HEK293 (cell line): Measurements from ENCODE around the gene GUCA1C.

Source experiments
- SP2 ChIP-seq: fragments of 450-650 bp; formaldehyde crosslinking; IDR thresholded peaks from 2 replicates; pipeline ENCODE4 v1.5.1; 2016; ENCODE audit warnings: missing biosample characterization, missing genetic modification characterization
- ZNF202 ChIP-seq: fragments of 450-650 bp; formaldehyde crosslinking; IDR thresholded peaks from 2 replicates; pipeline ENCODE4 v1.5.1; 2016; ENCODE audit warnings: missing biosample characterization, missing genetic modification characterization, borderline replicate concordance
- ZNF24 ChIP-seq: fragments of 450-650 bp; formaldehyde crosslinking; IDR thresholded peaks from 2 replicates; pipeline ENCODE4 v1.5.1; 2016; ENCODE audit warnings: missing biosample characterization, missing genetic modification characterization
- ZNF354C ChIP-seq: fragments of 450-650 bp; formaldehyde crosslinking; IDR thresholded peaks from 2 replicates; pipeline ENCODE4 v1.5.1; 2016; ENCODE audit warnings: missing biosample characterization, missing genetic modification characterization, low read depth, borderline replicate concordance
- ZNF530 ChIP-seq: fragments of 450-650 bp; formaldehyde crosslinking; IDR thresholded peaks from 2 replicates; pipeline ENCODE4 v1.5.1; 2016; ENCODE audit warnings: low read depth, missing biosample characterization, missing genetic modification characterization
- ZNF548 ChIP-seq: fragments of 450-650 bp; formaldehyde crosslinking; IDR thresholded peaks from 2 replicates; pipeline ENCODE4 v1.5.1; 2016; ENCODE audit warnings: missing biosample characterization, missing genetic modification characterization
- ZNF629 ChIP-seq: fragments of 450-650 bp; formaldehyde crosslinking; IDR thresholded peaks from 2 replicates; pipeline ENCODE4 v1.5.1; 2017; ENCODE audit warnings: missing biosample characterization, missing genetic modification characterization
- ZNF660 ChIP-seq: fragments of 450-650 bp; IDR thresholded peaks from 2 replicates; pipeline ENCODE4 v1.5.1; 2018; ENCODE audit warnings: missing biosample characterization, mild to moderate bottlenecking, missing genetic modification characterization
- ZNF777 ChIP-seq: fragments of 450-650 bp; formaldehyde crosslinking; IDR thresholded peaks from 2 replicates; pipeline ENCODE4 v1.5.1; 2017; ENCODE audit warnings: missing biosample characterization, missing genetic modification characterization, borderline replicate concordance
- TF ChIP-seq, protein P1 (sequence below): fragments of 450-650 bp; formaldehyde crosslinking; IDR thresholded peaks from 2 replicates; pipeline ENCODE4 v1.5.1; 2016; ENCODE audit warnings: missing biosample characterization, missing genetic modification characterization
- TF ChIP-seq, protein P2 (sequence below): fragments of 450-650 bp; formaldehyde crosslinking; IDR thresholded peaks from 2 replicates; pipeline ENCODE4 v1.5.1; 2016; ENCODE audit warnings: missing biosample characterization, missing genetic modification characterization
- TF ChIP-seq, protein P3 (sequence below): fragments of 450-650 bp; formaldehyde crosslinking; IDR thresholded peaks from 2 replicates; pipeline ENCODE4 v1.5.1; 2016; ENCODE audit warnings: missing biosample characterization, missing genetic modification characterization
- TF ChIP-seq, protein P4 (sequence below): fragments of 450-650 bp; formaldehyde crosslinking; IDR thresholded peaks from 2 replicates; pipeline ENCODE4 v1.5.0; 2017; ENCODE audit warnings: missing biosample characterization, missing genetic modification characterization, borderline replicate concordance
- TF ChIP-seq, protein P5 (sequence below): fragments of 450-650 bp; formaldehyde crosslinking; conservative IDR thresholded peaks from 2 replicates; pipeline ENCODE4 v1.5.1; 2016; ENCODE audit warnings: low read depth, missing biosample characterization, missing genetic modification characterization

DNA sequence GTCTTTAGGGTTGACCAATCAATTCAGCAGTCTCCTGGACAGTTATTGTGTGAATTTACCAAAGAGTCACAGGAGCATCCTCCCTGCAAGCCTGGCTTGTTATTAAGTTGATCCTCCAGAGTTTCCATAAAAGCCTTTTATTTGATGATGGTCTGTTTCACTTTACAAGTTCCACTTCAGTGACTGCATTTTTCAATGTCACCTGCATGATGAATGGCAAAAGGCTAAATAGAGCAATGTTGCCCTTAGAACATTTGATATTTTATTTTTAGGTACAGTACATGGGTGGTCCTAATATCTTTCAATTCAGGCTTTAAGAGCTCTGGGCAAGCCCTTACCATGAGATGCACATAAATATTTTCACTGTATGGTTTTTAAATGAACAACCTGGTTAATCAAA lies 22.6 kb downstream of the GUCA1C start:
- TF ChIP-seq, protein P1, sequence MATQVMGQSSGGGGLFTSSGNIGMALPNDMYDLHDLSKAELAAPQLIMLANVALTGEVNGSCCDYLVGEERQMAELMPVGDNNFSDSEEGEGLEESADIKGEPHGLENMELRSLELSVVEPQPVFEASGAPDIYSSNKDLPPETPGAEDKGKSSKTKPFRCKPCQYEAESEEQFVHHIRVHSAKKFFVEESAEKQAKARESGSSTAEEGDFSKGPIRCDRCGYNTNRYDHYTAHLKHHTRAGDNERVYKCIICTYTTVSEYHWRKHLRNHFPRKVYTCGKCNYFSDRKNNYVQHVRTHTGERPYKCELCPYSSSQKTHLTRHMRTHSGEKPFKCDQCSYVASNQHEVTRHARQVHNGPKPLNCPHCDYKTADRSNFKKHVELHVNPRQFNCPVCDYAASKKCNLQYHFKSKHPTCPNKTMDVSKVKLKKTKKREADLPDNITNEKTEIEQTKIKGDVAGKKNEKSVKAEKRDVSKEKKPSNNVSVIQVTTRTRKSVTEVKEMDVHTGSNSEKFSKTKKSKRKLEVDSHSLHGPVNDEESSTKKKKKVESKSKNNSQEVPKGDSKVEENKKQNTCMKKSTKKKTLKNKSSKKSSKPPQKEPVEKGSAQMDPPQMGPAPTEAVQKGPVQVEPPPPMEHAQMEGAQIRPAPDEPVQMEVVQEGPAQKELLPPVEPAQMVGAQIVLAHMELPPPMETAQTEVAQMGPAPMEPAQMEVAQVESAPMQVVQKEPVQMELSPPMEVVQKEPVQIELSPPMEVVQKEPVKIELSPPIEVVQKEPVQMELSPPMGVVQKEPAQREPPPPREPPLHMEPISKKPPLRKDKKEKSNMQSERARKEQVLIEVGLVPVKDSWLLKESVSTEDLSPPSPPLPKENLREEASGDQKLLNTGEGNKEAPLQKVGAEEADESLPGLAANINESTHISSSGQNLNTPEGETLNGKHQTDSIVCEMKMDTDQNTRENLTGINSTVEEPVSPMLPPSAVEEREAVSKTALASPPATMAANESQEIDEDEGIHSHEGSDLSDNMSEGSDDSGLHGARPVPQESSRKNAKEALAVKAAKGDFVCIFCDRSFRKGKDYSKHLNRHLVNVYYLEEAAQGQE: no peak
- TF ChIP-seq SP2 (tag by site-specific recombination): no peak
- TF ChIP-seq, protein P2, sequence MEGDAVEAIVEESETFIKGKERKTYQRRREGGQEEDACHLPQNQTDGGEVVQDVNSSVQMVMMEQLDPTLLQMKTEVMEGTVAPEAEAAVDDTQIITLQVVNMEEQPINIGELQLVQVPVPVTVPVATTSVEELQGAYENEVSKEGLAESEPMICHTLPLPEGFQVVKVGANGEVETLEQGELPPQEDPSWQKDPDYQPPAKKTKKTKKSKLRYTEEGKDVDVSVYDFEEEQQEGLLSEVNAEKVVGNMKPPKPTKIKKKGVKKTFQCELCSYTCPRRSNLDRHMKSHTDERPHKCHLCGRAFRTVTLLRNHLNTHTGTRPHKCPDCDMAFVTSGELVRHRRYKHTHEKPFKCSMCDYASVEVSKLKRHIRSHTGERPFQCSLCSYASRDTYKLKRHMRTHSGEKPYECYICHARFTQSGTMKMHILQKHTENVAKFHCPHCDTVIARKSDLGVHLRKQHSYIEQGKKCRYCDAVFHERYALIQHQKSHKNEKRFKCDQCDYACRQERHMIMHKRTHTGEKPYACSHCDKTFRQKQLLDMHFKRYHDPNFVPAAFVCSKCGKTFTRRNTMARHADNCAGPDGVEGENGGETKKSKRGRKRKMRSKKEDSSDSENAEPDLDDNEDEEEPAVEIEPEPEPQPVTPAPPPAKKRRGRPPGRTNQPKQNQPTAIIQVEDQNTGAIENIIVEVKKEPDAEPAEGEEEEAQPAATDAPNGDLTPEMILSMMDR (tag by site-specific recombination): no peak
- TF ChIP-seq ZNF548 (tag by site-specific recombination): no peak
- TF ChIP-seq, protein P3, sequence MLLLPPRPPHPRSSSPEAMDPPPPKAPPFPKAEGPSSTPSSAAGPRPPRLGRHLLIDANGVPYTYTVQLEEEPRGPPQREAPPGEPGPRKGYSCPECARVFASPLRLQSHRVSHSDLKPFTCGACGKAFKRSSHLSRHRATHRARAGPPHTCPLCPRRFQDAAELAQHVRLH (tag by site-specific recombination): no peak
- TF ChIP-seq ZNF202: no peak
- TF ChIP-seq ZNF660 (tag by site-specific recombination): no peak
- no peak for TF ChIP-seq ZNF354C
- no peak for TF ChIP-seq ZNF24 (tag by site-specific recombination)
- TF ChIP-seq, protein P4, sequence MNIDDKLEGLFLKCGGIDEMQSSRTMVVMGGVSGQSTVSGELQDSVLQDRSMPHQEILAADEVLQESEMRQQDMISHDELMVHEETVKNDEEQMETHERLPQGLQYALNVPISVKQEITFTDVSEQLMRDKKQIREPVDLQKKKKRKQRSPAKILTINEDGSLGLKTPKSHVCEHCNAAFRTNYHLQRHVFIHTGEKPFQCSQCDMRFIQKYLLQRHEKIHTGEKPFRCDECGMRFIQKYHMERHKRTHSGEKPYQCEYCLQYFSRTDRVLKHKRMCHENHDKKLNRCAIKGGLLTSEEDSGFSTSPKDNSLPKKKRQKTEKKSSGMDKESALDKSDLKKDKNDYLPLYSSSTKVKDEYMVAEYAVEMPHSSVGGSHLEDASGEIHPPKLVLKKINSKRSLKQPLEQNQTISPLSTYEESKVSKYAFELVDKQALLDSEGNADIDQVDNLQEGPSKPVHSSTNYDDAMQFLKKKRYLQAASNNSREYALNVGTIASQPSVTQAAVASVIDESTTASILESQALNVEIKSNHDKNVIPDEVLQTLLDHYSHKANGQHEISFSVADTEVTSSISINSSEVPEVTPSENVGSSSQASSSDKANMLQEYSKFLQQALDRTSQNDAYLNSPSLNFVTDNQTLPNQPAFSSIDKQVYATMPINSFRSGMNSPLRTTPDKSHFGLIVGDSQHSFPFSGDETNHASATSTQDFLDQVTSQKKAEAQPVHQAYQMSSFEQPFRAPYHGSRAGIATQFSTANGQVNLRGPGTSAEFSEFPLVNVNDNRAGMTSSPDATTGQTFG (tag by site-specific recombination): no peak
- TF ChIP-seq, protein P5, sequence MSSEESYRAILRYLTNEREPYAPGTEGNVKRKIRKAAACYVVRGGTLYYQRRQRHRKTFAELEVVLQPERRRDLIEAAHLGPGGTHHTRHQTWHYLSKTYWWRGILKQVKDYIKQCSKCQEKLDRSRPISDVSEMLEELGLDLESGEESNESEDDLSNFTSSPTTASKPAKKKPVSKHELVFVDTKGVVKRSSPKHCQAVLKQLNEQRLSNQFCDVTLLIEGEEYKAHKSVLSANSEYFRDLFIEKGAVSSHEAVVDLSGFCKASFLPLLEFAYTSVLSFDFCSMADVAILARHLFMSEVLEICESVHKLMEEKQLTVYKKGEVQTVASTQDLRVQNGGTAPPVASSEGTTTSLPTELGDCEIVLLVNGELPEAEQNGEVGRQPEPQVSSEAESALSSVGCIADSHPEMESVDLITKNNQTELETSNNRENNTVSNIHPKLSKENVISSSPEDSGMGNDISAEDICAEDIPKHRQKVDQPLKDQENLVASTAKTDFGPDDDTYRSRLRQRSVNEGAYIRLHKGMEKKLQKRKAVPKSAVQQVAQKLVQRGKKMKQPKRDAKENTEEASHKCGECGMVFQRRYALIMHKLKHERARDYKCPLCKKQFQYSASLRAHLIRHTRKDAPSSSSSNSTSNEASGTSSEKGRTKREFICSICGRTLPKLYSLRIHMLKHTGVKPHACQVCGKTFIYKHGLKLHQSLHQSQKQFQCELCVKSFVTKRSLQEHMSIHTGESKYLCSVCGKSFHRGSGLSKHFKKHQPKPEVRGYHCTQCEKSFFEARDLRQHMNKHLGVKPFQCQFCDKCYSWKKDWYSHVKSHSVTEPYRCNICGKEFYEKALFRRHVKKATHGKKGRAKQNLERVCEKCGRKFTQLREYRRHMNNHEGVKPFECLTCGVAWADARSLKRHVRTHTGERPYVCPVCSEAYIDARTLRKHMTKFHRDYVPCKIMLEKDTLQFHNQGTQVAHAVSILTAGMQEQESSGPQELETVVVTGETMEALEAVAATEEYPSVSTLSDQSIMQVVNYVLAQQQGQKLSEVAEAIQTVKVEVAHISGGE (tag by site-specific recombination): no peak
- TF ChIP-seq ZNF629 (tag by site-specific recombination): no peak
- no peak for TF ChIP-seq ZNF777 (tag by site-specific recombination)
- TF ChIP-seq ZNF530: no peak
